Transverse colon (tissue), 3 donors: ENCODE data around the gene MAP4K1.

Source experiments
- CTCF ChIP-seq, 5 experiments: fragments of 200-600 bp in 3 of 5; fragments of 450-650 bp in 2 of 5; sonication (generic) in 3 of 5; IDR thresholded peaks; 1 replicate in 2 of 5; 2 replicates in 3 of 5; pipeline ENCODE4 v1.5.1; 2016 to 2017; ENCODE audit warnings: antibody characterized with exemption in 5 of 5, inconsistent platforms in 3 of 5, mild to moderate bottlenecking in 2 of 5, moderate library complexity in 1 of 5
- EP300 ChIP-seq: sonication (generic); formaldehyde crosslinking; IDR thresholded peaks from one replicate; pipeline ENCODE4 v1.6.1; 2017; ENCODE audit warnings: antibody characterized with exemption, low read depth

GRCh38 chr19:38638461-38638860 lies 20.7 kb upstream of the MAP4K1 start:
- TF ChIP-seq CTCF (IDR thresholded peaks at IDR 0.05) (no peak), EP300 (no peak)
